GM19035 (cell line): Measurements from ENCODE around the gene ICAM2.

Source experiments
- ATAC-seq: cut with Tn5 transposase; IDR thresholded peaks from one replicate; pipeline ENCODE4 v1.9.1; 2021; ENCODE audit not compliant: unreplicated experiment

The ICAM2 gene

DNA sequence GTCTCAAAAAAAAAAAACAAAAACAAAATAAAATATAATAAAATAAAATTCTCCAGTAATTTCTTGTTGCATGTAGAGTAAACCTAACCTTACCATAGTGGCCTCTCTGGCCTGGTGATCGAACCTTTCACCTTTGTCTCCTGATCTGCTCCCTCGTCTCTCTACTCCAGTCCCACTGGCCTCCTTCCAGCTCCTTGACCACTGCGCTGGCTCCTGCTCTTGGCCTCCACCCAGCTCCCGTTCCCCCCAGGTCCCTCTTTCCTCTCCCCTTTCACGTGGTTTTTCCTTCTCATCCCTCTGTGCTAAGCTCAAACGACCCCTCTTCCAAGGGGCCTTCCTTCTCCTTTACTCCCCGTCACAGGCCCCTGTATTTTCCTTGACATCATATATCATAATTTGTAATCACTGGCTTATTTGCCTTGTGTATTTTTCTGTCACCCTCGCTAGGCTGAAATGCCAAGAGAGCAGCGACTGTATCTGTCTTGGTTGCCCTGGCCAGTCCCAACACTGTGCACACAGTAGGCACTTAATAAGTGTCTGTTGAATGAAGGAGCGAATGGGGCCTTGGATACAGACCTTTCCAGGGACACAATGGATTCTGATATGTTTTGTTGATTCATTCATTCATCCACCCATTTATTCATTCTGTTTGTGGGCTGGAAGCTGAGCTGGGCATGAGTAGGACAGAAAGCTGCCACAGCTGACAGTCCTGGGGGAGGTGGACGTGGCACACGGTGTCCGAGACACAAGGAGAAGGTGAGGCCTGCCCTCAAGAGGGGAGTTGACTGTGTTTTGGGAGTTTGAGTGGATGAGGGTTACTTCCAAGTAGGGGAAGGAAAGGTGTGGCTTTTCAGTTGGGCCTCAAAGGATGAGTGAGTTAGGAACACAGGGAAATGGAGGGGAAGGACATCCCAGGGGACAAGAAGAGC is 41.9 kb downstream of the ICAM2 start:
- no peak for ATAC-seq

DNA sequence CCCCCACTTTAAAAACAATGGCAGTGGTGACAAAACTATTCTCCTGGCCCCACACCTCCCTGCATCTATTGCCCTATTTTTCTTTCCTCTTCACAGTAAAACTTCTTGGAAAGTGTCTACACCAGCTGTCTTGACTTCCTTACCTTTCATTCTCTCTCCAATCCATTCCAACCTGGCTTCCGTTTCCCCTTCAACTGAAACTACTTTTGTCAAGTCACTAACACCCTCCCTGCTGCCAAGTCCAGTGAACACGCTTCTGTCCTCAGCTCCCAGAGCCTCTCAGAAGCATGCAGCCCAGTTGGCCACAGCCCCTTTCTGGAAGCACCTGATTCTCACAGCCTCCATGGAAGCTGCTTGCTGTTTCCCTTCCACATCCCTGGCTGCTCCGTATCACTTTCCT is 43.7 kb downstream of the ICAM2 start:
- ATAC-seq, result no peak

DNA sequence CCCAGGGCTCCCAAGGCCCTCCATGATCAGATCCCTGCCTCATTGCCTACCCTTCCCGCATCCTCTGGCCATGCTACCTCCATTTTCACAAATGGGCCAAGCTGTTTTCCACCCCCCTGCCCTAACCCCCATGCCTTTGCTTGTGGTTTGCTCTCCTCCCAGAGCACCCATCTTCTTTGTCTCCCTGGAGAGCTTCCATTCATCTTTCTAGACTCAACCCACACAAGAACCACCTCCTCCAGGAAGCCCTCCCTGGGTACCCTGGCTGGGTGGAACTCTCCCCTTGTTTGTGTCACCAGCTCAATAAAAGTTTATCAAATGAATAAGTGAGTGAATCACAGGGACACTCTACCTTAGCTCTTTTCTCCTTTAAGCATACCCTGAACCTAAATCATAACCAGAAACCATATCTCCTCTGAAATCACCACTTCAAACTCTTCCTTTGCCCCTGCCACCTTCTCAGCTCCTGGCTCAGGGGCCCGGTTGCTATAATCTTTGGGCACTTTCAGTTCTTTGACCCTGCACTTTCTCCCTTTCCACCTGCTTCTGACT is 44.8 kb downstream of the ICAM2 start:
- ATAC-seq, result no peak

DNA sequence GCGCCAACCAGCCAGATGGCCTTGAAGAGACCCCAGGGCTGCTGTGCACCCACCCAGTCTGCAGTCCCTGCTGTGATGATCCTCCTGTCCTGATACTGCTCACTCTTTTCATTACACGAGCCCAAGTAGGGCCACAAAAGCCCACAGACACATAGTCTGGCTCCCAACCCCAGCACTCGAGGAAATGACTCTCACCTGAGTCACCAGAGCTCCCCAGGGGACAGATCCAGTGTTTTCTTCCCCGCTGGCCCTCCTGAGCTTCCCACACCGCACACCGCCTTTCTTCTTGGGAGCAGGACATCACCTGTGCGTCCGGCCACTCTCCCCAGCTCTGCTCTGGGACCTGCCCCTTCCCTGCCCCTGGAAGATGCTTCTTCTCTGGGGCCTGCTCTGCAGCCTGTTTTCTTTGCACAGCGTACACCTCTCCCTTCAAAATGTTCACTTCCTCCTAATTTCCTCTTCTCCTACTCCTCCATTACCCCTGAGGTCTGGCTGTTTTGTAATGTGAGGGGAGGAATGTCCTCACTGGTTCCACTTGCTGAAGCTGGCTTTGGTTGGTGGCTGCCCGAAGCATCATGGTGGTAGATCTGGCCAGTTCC is 45.7 kb downstream of the ICAM2 start:
- ATAC-seq, result no peak

DNA sequence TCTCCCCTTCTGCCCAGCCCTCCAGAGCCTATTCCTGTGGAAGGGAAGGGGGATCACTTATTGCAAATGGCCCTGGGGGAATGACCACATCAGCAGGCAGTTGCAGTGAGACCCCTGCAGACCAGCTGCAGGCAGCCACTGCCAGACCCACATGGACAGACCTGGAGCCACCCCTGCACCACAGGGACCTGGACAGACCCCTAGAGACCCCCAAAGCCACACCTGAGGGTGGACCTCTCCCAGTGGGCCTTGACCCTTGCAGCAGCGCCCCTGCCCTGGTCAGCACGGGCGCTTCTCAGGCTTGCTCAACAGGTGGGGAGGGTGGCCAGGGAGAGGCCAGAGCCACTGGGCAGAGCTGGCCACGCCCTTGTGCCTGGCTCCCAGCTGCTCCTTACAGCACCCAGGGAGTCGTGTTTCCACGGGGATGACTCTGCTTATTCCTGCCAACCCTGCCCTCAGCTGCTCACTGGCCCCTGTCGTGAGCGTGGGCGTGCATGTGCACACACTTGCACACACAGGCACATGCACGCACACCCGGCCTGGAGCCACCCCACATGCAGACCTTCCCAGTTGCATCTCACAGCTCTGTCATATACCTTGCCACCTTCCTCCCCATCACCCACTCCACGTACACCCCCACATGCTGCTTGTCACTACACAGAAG is 46.4 kb downstream of the ICAM2 start:
- ATAC-seq, result no peak

DNA sequence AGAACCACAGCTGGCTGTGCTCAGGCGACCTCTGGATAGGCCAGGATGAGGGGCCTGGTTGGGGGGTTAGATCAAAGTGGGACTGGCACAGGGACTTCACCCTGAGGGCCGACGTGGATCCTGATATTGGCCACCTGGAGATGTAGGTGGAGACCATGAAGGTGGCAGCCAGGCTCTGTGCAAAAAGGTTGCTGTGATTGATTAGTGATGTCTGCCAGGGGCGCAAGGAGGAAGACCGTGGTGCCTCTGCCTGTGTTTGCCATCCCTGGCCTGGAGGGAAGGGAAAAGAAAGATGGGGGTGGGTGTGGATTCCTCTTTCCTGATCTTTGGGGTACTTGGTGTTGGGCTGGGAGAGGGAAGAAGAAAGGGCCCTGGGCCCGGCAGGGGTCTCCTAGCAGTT is 47.2 kb downstream of the ICAM2 start:
- ATAC-seq, result no peak

DNA sequence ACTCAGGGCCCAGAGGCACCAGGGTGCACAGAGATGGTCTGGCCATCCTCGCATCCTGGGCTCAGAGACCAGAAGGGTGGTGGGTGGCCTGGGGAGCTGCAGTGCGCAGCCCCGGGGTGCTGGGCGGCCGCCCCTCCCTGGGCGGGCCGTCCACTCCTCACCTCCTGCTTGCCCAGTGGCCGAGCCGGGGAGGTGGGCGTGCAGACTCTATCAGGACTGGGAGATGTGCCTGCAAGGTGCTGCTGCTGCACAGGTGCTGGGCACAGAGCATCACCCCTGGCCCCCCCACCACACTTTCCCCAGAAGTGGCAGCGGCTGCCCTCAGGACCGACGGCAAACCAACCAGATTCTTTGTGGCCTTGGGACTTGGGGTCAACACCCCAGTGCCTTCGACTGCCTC is 47.6 kb downstream of the ICAM2 start, which contains the start of gene SCN4A:
Gene SCN4A, minus strand, starts transcription at position 123 of the 400 bp plus-strand sequence. Its CDS starts 77 bp downstream, at position 46.
- no peak for ATAC-seq

DNA sequence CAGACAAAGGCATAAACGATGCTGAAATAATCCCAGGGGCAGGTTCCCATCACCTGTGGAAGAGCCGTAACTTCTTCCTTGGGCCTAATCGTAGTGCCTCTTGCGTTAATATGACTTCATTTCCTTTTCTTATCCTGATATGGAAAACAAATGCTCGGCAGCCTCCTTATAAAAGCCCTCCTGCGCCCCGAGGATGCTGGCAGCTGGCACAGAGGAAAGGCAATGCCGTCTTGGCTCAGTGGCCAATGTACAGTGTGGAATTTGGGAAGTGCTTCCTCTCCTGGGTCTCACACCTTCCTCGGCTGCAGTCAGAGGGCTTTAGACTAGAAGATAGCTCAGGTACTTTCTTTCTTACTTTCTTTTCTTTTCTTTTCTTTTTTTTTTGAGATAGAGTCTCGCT is 51.2 kb downstream of the ICAM2 start:
- no peak for ATAC-seq

DNA sequence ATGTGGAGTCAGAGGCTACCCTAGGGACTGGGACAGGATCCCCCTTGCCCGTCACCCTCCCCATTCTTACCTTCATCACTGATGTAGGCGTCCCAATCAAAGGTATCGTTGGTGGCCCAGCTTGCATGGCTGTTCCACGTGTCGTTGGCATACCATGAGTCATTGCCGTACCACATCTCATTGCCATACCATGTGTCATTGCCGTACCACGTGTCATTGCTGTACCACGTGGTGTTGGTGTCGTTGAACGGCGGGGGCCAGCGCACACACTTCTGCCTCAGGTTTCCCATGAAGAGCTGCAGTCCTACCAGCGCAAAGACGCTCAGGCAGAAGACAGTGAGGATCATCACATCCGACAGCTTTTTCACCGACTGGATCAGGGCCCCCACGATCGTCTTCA is 52.5 kb downstream of the ICAM2 start:
- ATAC-seq, result no peak

DNA sequence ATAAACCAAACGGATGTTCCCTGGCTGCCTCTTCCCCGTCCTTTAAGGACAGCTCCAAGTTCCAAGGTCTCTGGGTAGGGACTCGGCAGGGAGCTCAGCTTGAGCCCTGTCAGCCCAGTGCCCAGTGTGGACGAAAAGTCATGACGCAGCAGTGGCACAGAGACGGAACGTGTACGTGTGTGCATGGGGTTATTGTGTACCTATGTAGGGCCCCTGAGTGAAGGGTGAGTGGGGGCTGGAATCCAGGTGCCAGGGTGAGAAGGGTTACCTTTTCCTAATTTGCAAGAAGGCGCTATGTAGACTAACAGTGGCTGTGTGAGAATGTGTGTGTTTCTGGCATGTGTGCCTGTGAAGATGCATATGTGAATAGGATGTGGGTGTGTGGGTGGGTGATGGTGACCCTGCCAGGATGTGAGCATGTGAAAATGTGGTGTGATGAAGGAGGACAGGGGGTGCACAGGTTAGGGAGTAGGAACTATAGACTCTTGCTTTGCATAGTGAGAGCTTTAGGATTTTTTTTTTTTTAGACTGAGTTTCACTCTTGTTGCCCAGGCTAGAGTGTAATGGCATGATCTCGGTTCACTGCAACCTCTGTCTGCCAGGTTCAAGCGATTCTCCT is 53.7 kb downstream of the ICAM2 start:
- no peak for ATAC-seq

DNA sequence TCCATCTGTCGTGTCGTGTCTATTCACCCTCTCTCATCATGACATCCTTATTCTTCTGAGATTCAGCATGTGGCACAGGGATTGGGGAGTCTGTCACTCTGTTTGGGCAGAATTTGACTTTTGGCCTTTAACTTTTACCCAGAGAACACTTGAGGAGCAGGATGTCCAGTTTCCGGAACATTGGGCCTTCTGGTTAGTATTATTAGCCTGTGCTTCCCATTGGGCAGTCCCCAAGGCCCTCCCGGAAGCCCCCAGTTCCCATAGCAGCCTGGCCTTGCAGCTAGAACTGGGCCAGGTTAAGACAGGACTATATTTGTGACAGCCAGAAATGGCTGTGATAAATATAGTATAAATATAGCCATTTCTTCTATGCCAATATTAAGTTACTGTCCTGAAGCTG is 57.3 kb downstream of the ICAM2 start:
- no peak for ATAC-seq

DNA sequence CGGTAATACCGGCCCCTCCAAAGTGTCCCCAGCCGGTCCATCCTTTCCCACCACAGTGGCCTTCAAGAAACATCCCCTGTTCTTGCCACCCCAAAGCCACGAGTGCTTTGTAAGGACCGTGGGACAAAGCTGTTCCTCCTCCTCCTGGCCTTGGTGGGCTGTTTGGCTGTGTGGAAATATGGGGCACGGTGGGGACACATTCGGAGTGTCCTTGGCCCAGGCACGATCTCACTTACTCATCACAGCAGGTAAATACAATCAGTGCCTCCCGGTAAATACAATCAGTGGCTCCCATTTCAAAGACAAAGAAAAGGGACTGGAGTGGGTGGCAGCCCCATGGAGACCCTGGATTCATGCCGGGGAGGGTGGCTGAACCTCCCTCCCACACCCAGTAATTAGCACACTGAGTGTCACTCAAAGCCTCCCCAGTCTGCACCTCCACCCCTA is 58.1 kb downstream of the ICAM2 start:
- no peak for ATAC-seq

DNA sequence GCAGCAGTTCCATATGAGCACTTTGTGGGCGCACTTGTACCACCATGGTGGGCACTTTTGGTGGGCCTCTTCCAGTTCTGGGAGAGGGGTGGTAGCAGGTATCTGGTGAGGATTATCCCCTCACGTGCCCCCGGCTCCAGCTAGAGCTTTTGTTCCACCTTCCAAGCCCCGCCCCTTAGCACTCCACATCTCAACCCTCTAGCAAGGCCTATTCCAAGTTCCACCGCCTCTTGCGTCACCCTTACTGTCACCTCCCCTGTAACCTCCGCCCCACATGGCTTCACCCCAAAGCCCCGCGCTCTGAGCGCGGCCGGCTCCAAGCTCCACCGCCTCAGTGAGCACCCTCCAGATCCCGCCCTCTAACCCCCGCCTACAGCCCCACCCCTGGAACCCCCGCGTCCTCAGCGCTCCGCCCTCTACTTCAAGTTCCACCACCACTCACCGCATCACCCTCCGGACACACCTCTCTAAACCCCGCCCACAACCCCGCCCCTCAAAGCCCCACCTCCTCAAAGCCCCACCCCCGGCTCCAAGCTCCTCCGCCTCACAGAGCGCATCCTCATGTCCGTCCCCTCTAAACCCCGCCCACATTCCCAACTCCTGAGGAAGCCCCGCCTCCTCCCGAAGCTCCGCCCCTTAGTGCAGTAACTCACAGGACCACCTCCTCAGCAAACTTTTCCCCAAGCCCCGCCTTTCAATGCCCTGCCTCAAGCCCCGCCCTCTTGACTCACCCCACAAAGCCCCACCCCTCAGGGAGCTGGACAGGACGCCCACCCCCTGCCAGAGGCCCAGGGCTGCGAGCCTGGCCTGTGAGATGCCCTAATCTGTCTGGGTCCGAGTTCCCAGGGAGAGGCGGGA is 58.8 kb downstream of the ICAM2 start:
- no peak for ATAC-seq

DNA sequence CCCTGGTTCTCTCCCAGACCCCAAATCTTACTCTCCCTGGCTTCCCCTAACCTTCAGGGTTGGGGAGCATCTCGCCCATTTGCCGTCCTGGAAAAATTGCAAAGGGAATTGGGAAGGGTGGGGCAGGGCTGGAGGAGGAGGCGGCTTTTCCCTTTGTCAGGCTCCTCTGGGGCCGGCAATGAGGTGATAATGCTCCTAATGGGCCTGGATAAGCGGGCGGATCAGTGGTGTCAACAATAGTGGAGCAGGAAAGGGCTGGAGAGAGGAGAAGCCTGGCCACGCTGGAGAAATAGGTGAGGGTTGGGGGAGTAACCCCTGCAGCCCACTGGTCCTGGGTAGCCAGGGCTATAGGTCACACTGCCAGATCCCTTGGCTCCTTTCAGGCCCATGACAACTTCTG is 60.0 kb downstream of the ICAM2 start:
- ATAC-seq, result no peak

DNA sequence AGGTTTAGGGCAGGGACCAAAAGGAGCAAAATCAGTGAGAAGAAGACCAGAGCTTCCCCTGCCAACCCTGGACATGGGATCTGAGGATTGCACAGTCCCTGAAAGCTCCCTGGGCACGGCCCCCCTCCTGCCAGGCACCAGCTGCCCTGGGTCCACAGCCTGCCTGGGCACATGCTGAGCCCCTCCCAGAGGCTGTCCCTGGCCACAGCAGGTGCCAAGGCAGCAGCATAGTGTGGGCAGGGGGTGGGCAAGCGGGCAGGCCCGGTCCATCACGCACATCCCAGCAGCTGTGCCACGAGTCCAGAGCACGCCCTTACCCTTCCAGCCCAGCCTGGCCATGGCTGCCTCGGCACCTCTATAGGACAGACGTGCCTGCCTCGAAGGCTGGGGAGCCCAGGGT is 60.4 kb downstream of the ICAM2 start:
- ATAC-seq, result no peak

DNA sequence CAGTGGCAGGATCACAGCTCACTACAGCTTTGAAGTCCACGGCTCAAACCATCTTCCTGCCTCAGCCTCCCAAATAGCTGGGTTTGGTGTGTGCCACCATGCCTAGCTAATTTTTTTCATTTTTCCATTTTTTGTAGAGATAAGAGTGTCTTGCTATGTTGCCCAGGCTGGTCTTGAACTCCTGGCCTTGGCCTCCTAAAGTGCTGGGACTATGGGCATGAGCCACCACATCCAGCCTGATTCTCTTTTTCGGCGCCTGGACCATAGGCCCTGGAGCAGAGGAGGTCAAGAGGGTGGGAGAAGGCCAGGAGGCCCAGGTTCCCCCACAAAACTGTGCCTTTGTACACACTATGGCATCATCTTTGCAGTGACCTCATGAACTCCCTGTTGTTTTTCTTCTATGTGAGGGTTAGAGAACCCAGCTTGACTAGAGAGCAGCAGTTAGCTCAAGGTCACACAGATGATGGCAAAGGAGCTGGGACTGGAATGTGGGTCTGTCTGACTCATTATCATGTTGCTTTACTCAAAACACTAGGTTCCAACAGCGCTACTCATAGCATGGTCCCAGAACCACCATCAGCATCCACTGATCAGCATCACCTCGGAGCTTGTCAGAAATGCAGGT is 64.0 kb downstream of the ICAM2 start:
- ATAC-seq, result no peak

DNA sequence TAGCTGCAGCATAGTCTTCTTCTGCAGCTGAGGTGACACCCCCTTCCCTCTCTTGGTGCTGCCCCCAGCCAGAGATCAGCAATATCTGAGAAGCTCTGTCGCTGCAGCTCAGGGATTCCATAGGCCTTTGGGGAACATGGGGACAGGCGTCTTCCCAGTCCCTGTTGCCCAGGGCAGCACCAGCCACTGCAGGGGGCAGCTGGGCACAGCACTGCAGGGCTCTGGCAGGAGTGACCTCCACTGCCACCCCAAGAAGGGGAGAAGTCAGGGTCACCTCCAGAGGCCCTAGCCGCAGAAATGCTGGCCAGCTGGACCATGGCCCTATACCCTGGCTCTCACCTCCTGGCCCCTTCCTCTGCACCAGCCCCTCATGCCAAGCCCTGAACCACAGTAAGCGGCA is 64.6 kb downstream of the ICAM2 start:
- ATAC-seq, result no peak

DNA sequence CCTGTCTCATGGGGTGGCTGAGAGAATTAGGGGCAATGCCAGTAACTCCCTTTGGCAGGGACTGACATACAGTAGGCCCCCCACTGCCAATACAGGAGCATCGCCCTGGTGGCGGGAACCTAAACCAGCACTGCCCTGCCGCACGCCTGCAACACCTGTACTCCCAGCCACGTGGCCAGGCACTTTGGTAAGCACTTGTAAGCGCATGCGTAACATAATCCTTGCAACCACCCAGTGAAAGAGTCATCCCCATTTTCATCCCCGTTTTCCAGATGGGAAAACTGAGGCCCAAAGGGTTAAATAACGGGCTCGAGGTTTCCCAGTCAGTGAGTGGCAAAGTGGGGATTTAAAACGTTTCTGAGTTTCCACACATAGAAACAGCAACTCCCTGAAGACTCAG is 65.2 kb downstream of the ICAM2 start:
- ATAC-seq, result no peak

DNA sequence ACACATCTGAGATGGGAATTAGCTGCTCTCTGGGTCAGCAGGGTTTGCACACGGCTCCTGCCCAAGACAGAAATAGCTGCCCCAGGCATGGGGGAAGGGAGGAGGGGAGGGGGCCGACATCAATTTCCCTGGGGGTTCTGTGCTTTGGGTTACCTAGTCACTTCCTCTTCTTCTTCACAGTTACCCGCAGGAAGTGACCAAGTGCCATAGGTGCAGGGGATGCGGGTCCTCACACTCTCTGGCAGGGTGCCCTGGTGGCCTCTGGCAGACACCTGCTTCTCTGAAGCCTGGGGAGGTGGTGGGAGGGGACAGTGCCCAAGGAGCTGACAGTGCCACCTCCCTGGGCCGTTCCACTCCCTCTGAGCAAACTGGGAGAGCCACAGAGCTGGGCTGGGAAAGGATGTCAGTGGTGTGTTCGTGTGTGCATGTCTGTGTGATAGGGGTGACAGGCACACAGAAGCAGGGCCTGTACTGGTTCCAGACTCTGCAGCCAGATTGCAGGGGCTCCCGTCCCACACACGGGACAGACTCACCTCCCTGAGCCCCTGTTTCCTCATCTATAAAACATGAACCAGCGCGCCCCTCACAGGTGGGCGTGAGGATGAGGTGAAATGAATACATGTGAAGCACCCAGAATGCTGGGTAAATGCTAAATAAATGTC is 65.9 kb downstream of the ICAM2 start:
- ATAC-seq, result no peak
